ENCODE measurements around the gene FXYD3. TPM values are rescaled to one million over a fixed set of nuclear protein-coding genes. Genes with fewer than 3 reads are reported as not detected.
A peak's percentile ranks its signal among the peaks of the same experiment; 100 is the strongest.

The FXYD3 gene
- total RNA-seq, 1 experiment from 2014 or later, result 36.7 TPM

- no TSS peak for BruUV-seq (replicated peaks)
- peaks cover 31% of the 10 kb centered on the region for H3K4me1 ChIP-seq
- H3K9me3 Mint-ChIP-seq (ENCODE audit: unreplicated experiment), result no peaks in the 10 kb centered on the region
- H3K27ac Mint-ChIP-seq (ENCODE audit: unreplicated experiment), result peak overlapping the region; percentile 13
- POLR2A ChIA-PET, result no interaction called here
- no peaks in the 10 kb centered on the region for H3K9me3 ChIP-seq
- H3K4me1 Mint-ChIP-seq (ENCODE audit: low read depth, unreplicated experiment), result peaks cover 21% of the 10 kb centered on the region
- no peaks in the 10 kb centered on the region for H3K27me3 ChIP-seq (replicated peaks; ENCODE audit: control insufficient read depth, insufficient read depth, low read length)
- no peaks in the 10 kb centered on the region for H3K36me3 ChIP-seq (ENCODE audit: control insufficient read depth, insufficient read depth, low read length)
- H3K4me3 ChIP-seq (ENCODE audit: low read depth, low read length), result no peak overlapping the region
- H3K27me3 Mint-ChIP-seq (ENCODE audit: insufficient read depth, unreplicated experiment), result no peaks in the 10 kb centered on the region
- no peak for DNase-seq
- H3K4me3 Mint-ChIP-seq (ENCODE audit: unreplicated experiment), result no peak overlapping the region
- no peak for TF ChIP-seq CTCF (IDR thresholded peaks at IDR 0.05; ENCODE audit: insufficient read depth in 1 of 2, low read depth in 1 of 2, low read length in 1 of 2, severe bottlenecking in 1 of 2, unreplicated experiment in 1 of 2)
- H3K36me3 Mint-ChIP-seq (ENCODE audit: insufficient read depth, unreplicated experiment), result no peaks in the 10 kb centered on the region
- intact Hi-C loops (cut with micrococcal nuclease; ENCODE audit: unreplicated experiment), result no loop called here
- CTCF ChIA-PET, result no interaction called here
Observed at GRCh38 chr19:35093941-35094647, 21.5 kb upstream of the FXYD3 start.

GRCh38 chr19:35094656-35095055, 21.0 kb upstream of the FXYD3 start:
- no peak for DNase-seq
- Histone ChIP-seq H3K4me3 (ENCODE audit: low read depth, low read length) (no peak overlapping the region), H3K27me3 (replicated peaks; ENCODE audit: control insufficient read depth, insufficient read depth, low read length) (no peaks in the 10 kb centered on the region), H3K9me3 (no peaks in the 10 kb centered on the region), H3K4me1 (peaks cover 34% of the 10 kb centered on the region), H3K36me3 (ENCODE audit: control insufficient read depth, insufficient read depth, low read length) (no peaks in the 10 kb centered on the region)
- Mint-ChIP-seq H3K27me3 (ENCODE audit: insufficient read depth, unreplicated experiment) (no peaks in the 10 kb centered on the region), H3K4me1 (ENCODE audit: low read depth, unreplicated experiment) (peaks cover 21% of the 10 kb centered on the region), H3K36me3 (ENCODE audit: insufficient read depth, unreplicated experiment) (no peaks in the 10 kb centered on the region), H3K4me3 (ENCODE audit: unreplicated experiment) (no peak overlapping the region), H3K27ac (ENCODE audit: unreplicated experiment) (peak overlapping the region; percentile 13), H3K9me3 (ENCODE audit: unreplicated experiment) (no peaks in the 10 kb centered on the region)
- ChIA-PET CTCF (no interaction called here), POLR2A (no interaction called here)
- intact Hi-C loops (cut with micrococcal nuclease; ENCODE audit: unreplicated experiment), result no loop called here
- no peak for TF ChIP-seq CTCF (IDR thresholded peaks at IDR 0.05; ENCODE audit: insufficient read depth in 1 of 2, low read depth in 1 of 2, low read length in 1 of 2, severe bottlenecking in 1 of 2, unreplicated experiment in 1 of 2)
- no TSS peak for BruUV-seq (replicated peaks)

GRCh38 chr19:35095667-35096368, 19.8 kb upstream of the FXYD3 start:
- Mint-ChIP-seq H3K9me3 (ENCODE audit: unreplicated experiment) (no peaks in the 10 kb centered on the region), H3K36me3 (ENCODE audit: insufficient read depth, unreplicated experiment) (no peaks in the 10 kb centered on the region), H3K27ac (ENCODE audit: unreplicated experiment) (peak overlapping the region; percentile 10), H3K4me1 (ENCODE audit: low read depth, unreplicated experiment) (peaks cover 21% of the 10 kb centered on the region), H3K27me3 (ENCODE audit: insufficient read depth, unreplicated experiment) (no peaks in the 10 kb centered on the region), H3K4me3 (ENCODE audit: unreplicated experiment) (no peak overlapping the region)
- ChIA-PET POLR2A (no interaction called here), CTCF (interaction anchor here (0.6 kb wide), 1 partner anchor 520 kb away, joined by 3 read pairs; no protein-coding TSS in a partner anchor)
- Histone ChIP-seq H3K9me3 (no peaks in the 10 kb centered on the region), H3K4me3 (ENCODE audit: low read depth, low read length) (no peak overlapping the region), H3K27me3 (replicated peaks; ENCODE audit: control insufficient read depth, insufficient read depth, low read length) (no peaks in the 10 kb centered on the region), H3K4me1 (peaks cover 34% of the 10 kb centered on the region), H3K36me3 (ENCODE audit: control insufficient read depth, insufficient read depth, low read length) (no peaks in the 10 kb centered on the region)
- no peak for DNase-seq
- BruUV-seq (replicated peaks), result no TSS peak
- intact Hi-C loops (cut with micrococcal nuclease; ENCODE audit: unreplicated experiment), result no loop called here
- no peak for TF ChIP-seq CTCF (IDR thresholded peaks at IDR 0.05; ENCODE audit: insufficient read depth in 1 of 2, low read depth in 1 of 2, low read length in 1 of 2, severe bottlenecking in 1 of 2, unreplicated experiment in 1 of 2)
